Activated naive CD4-positive, alpha-beta T cell treated with anti-CD3 and anti-CD28 coated beads, Interleukin-2, amount 50 U/mL, for 72 hours (primary cell): Measurements from ENCODE around the gene ADAMTS3. TPM values are rescaled to one million over a fixed set of nuclear protein-coding genes. Genes with fewer than 3 reads are reported as not detected.
A peak's percentile ranks its signal among the peaks of the same experiment; 100 is the strongest.
"Not testable (repeated sequence)": the region's sequence is repeated elsewhere in the genome, so short reads cannot be mapped to it uniquely, and the experiment has no call there.

ENCODE experiments used
- ATAC-seq, 2 donors: fragments of 150-1000 bp; cut with Tn5 transposase; 2 replicates each; pipeline ENCODE4 v1.10.0; 2021; ENCODE audit warnings: mild to moderate bottlenecking in 2 of 2, moderate library complexity in 2 of 2
- DNase-seq, 2 donors: peaks; one replicate each; pipeline ENCODE4 v3.0.0; 2021 to 2022; ENCODE audit warnings: low spot score in 2 of 2
- H3K27ac Mint-ChIP-seq, 2 donors: one replicate each; pipeline ENCODE4 v1.8.0; 2022; ENCODE audit warnings: mild to moderate bottlenecking in 2 of 2, mixed read lengths in 2 of 2
- H3K36me3 Mint-ChIP-seq, 2 donors: one replicate each; pipeline ENCODE4 v1.8.0; 2022; ENCODE audit warnings: mixed read lengths in 2 of 2
- H3K9me3 Mint-ChIP-seq, 2 donors: one replicate each; pipeline ENCODE4 v1.8.0; 2022; ENCODE audit warnings: mixed read lengths in 2 of 2
- total RNA-seq, 2 donors: library from RNA; stranded (reverse); gene quantifications; one replicate each; pipeline ENCODE4 v1.2.3, GENCODE V29; 2022

The ADAMTS3 gene
- total RNA-seq, 2 donors from 2014 or later = not detected

DNA sequence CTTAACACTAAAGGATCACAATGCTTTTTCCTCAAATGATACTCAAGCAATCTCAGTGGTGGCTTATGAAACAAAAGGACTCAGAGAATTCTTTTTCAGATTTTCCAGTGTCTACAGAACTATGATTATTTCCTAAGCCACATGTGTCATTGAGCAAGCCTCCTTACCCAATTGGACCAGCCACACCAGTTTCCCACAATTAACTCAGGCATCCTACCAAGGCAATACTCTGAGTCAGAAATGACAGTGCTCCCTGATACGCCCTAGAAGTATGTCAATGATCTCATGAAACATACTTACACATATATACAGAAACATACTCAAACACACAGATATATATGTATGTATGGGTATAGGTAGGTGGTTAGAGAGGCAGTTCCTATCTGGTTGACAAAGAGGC, 4.8 kb downstream of the ADAMTS3 start:
- no peak for ATAC-seq
- no peak overlapping the region for H3K27ac Mint-ChIP-seq
- peaks cover 0 to 14% of the 10 kb centered on the region in 2 donors for H3K36me3 Mint-ChIP-seq
- H3K9me3 Mint-ChIP-seq = no peaks in the 10 kb centered on the region
- no peak for DNase-seq

DNA sequence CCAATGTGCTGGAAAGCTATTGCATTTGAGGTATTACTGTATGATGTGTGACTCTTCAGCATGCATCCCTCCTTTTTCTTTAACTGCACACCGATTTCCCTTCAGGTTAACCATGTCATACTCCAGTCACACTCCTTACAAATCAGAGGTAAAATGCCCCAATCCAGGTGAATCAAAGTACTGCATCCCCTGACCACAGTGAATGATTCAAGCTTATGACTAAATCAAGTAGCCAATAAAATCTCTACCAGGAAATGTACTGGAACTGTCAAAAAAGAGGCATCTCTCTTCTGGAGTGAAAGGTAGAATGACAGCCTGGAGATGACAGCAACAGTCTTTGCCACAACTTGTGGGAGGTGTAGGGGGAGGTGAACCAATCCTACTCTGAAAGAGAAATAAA, 10.4 kb downstream of the ADAMTS3 start:
- Mint-ChIP-seq H3K27ac (no peak overlapping the region), H3K36me3 (no peaks in the 10 kb centered on the region), H3K9me3 (peaks cover 3 to 5% of the 10 kb centered on the region in 2 donors)
- DNase-seq = no peak
- ATAC-seq = no peak

DNA sequence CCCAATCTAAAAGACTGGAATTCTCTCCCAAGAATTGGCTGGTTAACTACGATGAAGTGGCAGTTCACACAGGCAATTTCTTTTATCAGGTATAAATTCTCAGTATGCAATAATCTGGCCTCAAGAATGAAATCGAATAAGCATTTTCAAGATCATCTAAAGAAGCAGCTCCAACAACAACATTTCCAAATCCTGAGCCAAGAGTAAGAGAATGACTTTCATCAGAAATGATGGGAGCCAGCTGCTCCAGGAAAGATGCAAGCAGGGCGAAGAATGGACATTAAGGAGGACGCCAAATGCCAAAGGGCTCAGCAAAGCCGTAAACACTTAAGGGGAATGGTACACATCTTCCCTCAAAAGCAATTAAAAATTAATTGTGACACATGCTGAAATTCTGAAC, 12.0 kb downstream of the ADAMTS3 start:
- Mint-ChIP-seq H3K36me3 (no peaks in the 10 kb centered on the region), H3K9me3 (peaks cover 3 to 5% of the 10 kb centered on the region in 2 donors), H3K27ac (no peak overlapping the region)
- DNase-seq (no peak), ATAC-seq (no peak)

- Mint-ChIP-seq H3K27ac (no peak overlapping the region), H3K9me3 (peaks cover 3 to 5% of the 10 kb centered on the region in 2 donors), H3K36me3 (no peaks in the 10 kb centered on the region)
- ATAC-seq (no peak), DNase-seq (no peak)
Observed at GRCh38 chr4:72555377-72555831, 13.6 kb downstream of the ADAMTS3 start.

DNA sequence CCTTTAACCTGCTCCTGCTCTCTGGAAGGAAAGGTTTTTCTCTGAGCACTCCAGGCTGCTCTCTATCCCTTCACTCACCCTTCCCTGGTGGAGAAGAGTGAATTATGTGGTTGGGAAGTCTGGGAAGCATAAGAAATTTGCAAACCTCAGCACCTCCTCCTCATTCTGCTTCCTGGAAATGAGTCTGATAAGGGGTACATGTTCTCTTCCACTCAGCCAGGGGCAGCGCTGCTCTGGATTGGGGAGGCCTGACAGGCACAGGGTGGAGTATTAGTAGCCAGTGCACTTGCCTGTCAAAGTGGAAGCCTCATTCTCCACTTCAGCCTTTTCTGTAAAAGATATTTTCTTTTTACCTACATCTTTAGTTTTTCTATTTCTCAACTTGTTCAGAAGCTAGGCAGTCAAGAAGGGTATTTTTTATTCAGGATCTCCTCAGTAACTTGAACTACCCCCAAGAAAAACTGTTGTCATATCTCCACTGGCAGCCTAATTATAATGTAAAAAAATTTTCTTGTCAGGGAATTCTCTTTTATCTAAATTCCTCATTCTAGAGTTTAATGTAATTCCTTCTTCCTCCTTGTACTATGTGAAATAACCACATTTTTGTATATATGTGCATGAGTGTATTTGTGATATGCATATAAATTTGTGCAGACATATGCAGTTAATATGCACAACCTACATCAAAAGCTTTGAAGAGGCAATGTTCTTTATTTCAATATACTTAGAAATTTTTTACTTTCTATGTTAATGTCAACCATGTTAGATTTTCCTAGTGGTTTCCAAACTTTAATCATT, 15.3 kb downstream of the ADAMTS3 start:
- no peak overlapping the region for H3K27ac Mint-ChIP-seq
- peaks cover 3 to 4% of the 10 kb centered on the region in 2 donors for H3K9me3 Mint-ChIP-seq
- H3K36me3 Mint-ChIP-seq = no peaks in the 10 kb centered on the region
- ATAC-seq = no peak
- no peak for DNase-seq

DNA sequence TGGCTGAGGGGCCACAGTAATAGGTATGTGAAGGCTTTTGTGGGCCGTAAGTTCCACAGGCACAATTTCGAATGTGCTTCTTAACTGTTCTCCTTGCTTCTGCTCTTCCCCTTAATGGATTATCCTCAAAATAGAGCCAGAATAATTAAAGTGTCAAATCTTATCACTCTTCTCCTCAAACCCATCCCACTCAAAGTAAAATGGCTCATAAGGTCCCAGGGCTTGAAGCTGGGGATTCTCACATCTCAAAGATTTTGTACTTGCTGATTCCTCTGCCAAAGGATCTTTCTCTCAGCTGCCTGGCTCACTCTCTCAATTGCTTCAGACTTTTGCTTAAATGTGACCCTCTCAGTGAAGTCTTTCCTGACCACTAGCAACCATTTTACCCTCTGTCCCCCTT, 16.6 kb downstream of the ADAMTS3 start:
- ATAC-seq (no peak), DNase-seq (no peak)
- Mint-ChIP-seq H3K9me3 (peaks cover 4 to 6% of the 10 kb centered on the region in 2 donors), H3K36me3 (no peaks in the 10 kb centered on the region), H3K27ac (no peak overlapping the region)

DNA sequence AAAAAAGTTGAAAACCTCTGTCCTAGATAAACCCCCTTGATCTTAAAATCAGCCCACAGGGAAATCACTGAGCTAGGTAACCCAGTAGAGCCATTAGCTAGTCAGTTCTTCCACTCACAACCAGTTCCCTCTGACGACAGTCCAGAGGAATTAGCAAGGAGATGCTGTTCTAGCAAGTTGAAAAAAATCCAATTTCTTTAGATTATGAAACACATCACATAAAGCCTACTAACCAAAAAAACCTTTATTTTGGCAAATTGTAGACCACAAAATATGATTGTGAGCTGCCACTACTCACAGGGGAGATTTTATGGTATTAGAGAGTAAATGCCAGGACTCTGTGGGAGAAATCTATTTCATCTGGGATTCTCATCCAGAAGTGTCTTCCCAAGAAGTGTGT, 22.6 kb downstream of the ADAMTS3 start:
- Mint-ChIP-seq H3K27ac (no peak overlapping the region), H3K9me3 (peaks cover 3 to 4% of the 10 kb centered on the region in 2 donors), H3K36me3 (no peaks in the 10 kb centered on the region)
- ATAC-seq = no peak
- no peak for DNase-seq

DNA sequence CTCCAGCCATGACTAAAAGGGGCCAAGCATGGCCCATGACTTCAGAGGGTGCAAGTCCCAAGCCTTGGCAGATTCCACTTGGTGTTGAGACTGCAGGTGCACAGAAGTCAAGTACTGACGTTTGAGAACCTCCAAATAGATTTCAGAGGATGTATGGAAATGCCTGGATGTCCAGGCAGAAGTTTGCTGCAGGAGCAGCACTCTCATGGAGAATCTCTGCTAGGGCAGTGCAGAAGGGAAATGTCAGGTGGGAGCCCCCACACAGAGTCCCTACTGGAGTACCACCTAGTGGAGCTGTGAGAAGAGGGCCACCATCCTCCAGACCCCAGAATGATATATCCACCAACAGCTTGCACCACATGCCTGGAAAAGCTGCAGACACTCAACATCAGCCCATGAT, 28.3 kb downstream of the ADAMTS3 start:
- Mint-ChIP-seq H3K36me3 (peaks cover 0 to 10% of the 10 kb centered on the region in 2 donors), H3K9me3 (peaks cover 12 to 24% of the 10 kb centered on the region in 2 donors)
- ATAC-seq, H3K27ac Mint-ChIP-seq, DNase-seq: not testable (repeated sequence)

- Mint-ChIP-seq H3K9me3 (peaks cover 12 to 24% of the 10 kb centered on the region in 2 donors), H3K36me3 (peaks cover 0 to 10% of the 10 kb centered on the region in 2 donors)
- no peak for ATAC-seq
Observed at GRCh38 chr4:72538006-72538405, 31.0 kb downstream of the ADAMTS3 start.

GRCh38 chr4:72536443-72536842, 32.6 kb downstream of the ADAMTS3 start:
- H3K36me3 Mint-ChIP-seq = peaks cover 0 to 10% of the 10 kb centered on the region in 2 donors
- no peak overlapping the region for H3K27ac Mint-ChIP-seq
- H3K9me3 Mint-ChIP-seq = peaks cover 12 to 24% of the 10 kb centered on the region in 2 donors
- no peak for DNase-seq
- ATAC-seq = no peak

More at GRCh38 chr4:72538006-72538405, 31.0 kb downstream of the ADAMTS3 start:
- no peak overlapping the region for H3K27ac Mint-ChIP-seq
- DNase-seq = no peak

DNA sequence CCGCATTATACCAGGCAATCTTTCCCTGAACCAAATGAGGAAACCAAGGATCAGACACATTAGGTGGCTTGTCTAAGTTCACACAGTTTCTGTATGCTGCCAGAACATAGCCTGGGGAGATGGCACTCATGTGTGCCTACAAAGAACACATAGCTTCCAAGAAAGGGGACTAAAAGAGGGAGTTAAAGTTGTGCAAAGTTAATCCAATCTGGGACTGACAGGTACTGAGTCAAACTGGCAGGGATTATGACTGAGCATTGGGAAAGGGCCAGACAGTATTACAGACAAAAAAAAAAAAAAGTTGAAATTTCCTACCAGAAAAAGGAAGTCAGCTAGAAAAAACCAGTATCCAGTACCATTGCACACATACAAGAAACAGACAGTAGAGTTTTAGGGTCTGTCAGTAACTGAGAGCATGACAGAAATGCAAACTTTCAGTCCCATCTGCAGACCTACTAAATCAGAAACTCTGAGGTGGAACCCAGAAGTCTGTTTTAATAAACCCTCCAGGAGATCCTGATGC, 37.2 kb downstream of the ADAMTS3 start:
- no peaks in the 10 kb centered on the region for H3K9me3 Mint-ChIP-seq
- H3K36me3 Mint-ChIP-seq = no peaks in the 10 kb centered on the region
- DNase-seq (no peak), ATAC-seq (peak; percentile 30 to 50)
- no peak overlapping the region for H3K27ac Mint-ChIP-seq

- Mint-ChIP-seq H3K27ac (no peak overlapping the region), H3K9me3 (no peaks in the 10 kb centered on the region), H3K36me3 (no peaks in the 10 kb centered on the region)
- DNase-seq = no peak
- ATAC-seq = peak; percentile 75 to 81
Observed at GRCh38 chr4:72531322-72531721, 37.7 kb downstream of the ADAMTS3 start.

GRCh38 chr4:72529148-72529822, 39.7 kb downstream of the ADAMTS3 start:
- ATAC-seq = peak; percentile 59 to 78
- no peak for DNase-seq
- no peak overlapping the region for H3K27ac Mint-ChIP-seq
- no peaks in the 10 kb centered on the region for H3K9me3 Mint-ChIP-seq
- no peaks in the 10 kb centered on the region for H3K36me3 Mint-ChIP-seq

DNA sequence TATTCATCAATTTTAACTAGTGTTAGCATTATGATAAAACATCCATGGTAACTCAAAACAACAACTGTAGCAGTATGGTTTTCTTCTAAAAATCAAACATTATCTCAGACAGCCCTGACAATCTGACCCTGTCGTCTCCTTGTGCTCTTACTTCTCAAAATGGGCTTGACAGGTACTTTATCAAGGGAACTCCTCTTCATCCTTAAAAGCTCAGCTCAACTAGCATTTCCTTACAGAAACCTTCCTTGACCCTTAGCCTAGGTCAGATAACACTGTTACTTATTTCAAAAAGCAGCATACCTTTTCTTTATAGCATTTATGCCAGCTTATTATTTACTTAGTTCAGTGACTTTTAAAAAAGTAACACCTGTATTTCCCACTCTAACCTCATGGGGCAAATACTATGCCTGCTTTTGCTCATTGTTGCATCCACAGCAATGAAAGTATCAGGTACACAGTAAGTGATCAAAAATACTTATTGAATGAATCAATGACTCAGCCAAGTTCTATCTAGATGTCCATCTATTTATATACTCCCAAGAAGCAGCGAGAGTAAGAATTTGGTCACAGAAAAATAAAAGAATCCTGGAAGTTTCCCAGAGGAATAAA, 41.9 kb downstream of the ADAMTS3 start:
- H3K27ac Mint-ChIP-seq = no peak overlapping the region
- ATAC-seq (no peak), DNase-seq (no peak)
- no peaks in the 10 kb centered on the region for H3K9me3 Mint-ChIP-seq
- no peaks in the 10 kb centered on the region for H3K36me3 Mint-ChIP-seq

GRCh38 chr4:72525938-72526337, 43.1 kb downstream of the ADAMTS3 start:
- Mint-ChIP-seq H3K27ac (no peak overlapping the region), H3K36me3 (no peaks in the 10 kb centered on the region), H3K9me3 (no peaks in the 10 kb centered on the region)
- ATAC-seq (no peak), DNase-seq (no peak)

GRCh38 chr4:72522440-72522839, 46.6 kb downstream of the ADAMTS3 start:
- peak in 1 of 2 donors; percentile 66 for ATAC-seq

GRCh38 chr4:72513227-72513626, 55.8 kb downstream of the ADAMTS3 start:
- DNase-seq = no peak
- H3K36me3 Mint-ChIP-seq = no peaks in the 10 kb centered on the region
- H3K9me3 Mint-ChIP-seq = peaks cover 8 to 13% of the 10 kb centered on the region in 2 donors
- ATAC-seq = no peak
- H3K27ac Mint-ChIP-seq = no peak overlapping the region

More at GRCh38 chr4:72522440-72522839, 46.6 kb downstream of the ADAMTS3 start:
- Mint-ChIP-seq H3K9me3 (peaks cover 4 to 5% of the 10 kb centered on the region in 2 donors), H3K27ac (no peak overlapping the region), H3K36me3 (no peaks in the 10 kb centered on the region)
- DNase-seq = no peak
